AG09319 (cell line): Measurements from ENCODE around the gene MPZL3.

Source experiments
- DNase-seq: peaks from one replicate; pipeline ENCODE4 v3.0.0-alpha.2; 2010; ENCODE audit warnings: low read depth; ENCODE audit errors: extremely low read depth
- TF ChIP-seq, protein P1 (sequence below): IDR thresholded peaks from 2 replicates; pipeline ENCODE4 v1.5.1; 2011; ENCODE audit warnings: low read depth, mild to moderate bottlenecking, inconsistent platforms, low read length, moderate library complexity

Gene MPZL3, protein sequence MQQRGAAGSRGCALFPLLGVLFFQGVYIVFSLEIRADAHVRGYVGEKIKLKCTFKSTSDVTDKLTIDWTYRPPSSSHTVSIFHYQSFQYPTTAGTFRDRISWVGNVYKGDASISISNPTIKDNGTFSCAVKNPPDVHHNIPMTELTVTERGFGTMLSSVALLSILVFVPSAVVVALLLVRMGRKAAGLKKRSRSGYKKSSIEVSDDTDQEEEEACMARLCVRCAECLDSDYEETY

DNA sequence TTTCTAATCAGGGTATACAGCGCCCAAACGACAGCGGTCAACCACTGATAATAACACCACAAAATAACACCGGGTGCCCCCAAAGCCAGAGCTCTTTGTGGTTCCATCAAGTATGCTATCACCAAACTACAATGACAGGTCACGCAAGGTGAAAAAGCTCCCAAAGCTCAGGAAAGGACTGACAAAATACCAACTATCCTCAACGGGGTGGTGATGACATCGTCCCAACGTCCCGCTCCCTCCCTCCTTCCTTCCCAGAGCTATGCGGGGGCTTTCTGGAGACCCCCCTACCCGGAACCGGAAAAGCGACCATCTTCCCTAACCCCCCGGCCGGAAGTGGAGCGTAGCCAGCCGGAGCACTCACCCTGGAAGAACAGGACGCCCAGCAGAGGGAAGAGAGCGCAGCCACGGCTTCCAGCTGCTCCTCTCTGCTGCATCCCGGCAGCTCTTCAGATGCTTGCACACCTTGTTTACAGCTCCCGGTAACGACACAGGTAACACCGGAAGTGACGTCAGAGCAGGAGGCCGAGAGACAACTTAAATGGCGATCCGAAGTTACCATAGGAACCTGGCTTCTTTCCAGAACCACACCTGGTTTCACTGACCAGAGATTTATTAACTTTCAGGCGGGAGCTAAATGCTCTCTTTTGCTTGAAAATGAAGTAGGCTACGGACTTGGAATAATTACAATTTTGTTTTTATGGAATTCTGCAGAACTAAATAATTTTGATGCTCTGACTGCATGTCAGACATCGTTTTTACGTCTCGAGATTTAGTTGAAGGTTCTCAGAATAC lies at the start of gene MPZL3:
Gene MPZL3 (minus strand): TSS at position 508 of the 795 bp plus-strand sequence. CDS start 71 bp downstream, at position 437.
- TF ChIP-seq, protein P1, sequence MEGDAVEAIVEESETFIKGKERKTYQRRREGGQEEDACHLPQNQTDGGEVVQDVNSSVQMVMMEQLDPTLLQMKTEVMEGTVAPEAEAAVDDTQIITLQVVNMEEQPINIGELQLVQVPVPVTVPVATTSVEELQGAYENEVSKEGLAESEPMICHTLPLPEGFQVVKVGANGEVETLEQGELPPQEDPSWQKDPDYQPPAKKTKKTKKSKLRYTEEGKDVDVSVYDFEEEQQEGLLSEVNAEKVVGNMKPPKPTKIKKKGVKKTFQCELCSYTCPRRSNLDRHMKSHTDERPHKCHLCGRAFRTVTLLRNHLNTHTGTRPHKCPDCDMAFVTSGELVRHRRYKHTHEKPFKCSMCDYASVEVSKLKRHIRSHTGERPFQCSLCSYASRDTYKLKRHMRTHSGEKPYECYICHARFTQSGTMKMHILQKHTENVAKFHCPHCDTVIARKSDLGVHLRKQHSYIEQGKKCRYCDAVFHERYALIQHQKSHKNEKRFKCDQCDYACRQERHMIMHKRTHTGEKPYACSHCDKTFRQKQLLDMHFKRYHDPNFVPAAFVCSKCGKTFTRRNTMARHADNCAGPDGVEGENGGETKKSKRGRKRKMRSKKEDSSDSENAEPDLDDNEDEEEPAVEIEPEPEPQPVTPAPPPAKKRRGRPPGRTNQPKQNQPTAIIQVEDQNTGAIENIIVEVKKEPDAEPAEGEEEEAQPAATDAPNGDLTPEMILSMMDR: no peak
- DNase-seq: no peak

DNA sequence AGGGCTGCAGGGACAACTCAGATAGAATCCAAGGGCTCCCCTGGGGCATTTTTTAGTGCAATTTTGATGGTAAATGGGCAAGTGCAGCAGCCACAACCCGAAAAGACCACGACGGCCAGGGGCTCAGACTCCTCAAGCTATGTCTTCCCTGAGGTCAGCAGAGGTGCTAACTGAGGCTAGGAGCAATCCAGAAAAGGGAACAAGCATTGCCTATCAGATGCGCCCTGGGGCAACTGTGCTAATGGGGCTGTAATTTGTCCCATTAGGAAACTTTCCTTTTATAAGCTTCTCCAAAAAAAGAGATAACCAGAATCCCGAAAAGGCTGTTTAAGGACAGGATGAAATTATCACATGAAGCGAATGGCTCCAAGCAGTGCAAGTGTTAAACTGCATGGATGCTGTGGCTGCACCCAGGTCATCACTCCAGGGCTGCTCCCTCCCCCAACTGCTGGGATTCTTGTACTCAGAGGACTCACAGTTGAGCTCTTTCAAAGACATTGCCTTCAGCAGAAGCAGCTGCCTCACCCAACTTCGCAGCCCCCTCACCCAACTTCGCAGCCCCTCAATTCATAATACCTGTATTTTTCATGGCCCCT lies 49.5 kb upstream of the MPZL3 start:
- no peak for DNase-seq
- TF ChIP-seq, protein P1: no peak

DNA sequence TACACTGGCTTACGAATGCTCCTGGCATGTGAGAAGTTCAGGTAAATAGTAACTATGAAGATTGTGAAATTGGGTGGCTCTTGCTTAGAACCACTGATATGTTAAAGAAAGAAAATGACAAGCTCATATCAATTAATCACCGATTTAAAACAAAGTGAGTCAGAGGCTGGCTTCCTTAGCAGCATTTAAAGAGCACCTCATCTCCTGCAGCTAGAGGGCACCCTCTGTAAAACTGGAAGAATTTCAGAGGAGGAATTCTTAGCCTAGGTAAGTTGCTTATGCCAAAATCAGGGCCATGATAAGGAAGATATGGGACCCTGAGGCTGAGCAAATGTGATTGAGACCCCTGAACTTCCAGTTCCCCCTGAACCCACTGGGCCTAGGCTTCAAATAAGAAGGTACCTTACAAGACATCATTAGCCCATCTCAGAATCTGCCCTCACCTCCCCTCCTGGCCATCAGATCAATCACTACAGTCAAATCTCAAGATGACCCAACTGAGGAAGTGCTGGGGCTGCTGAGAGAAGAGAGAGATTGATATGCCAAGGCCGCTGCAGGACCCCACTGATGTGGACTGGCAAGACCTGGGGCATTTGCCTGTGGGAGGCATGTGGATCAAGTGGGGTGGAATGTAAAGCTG lies 43.8 kb upstream of the MPZL3 start:
- TF ChIP-seq, protein P1: peak; percentile 48
- no peak for DNase-seq

DNA sequence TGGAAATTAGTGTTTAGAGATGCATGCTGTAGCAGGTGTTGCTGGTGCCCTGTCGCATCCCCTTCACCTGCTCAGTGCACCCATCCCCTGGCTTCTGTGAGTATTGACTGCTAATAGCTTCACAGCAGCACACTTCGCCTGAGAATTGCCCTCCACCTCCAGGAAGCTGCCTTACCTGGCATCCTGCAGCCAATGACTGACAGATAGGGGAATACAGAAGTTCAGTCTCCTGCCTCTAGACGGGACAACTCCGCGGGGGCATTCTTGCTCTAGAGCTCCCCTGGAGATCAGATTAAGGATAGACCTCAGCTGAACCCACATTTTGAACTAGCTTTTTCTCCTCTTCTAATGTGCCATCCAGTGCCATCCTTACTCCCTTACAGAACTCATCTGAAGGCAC lies 43.0 kb upstream of the MPZL3 start:
- DNase-seq: no peak
- TF ChIP-seq, protein P1: no peak

DNA sequence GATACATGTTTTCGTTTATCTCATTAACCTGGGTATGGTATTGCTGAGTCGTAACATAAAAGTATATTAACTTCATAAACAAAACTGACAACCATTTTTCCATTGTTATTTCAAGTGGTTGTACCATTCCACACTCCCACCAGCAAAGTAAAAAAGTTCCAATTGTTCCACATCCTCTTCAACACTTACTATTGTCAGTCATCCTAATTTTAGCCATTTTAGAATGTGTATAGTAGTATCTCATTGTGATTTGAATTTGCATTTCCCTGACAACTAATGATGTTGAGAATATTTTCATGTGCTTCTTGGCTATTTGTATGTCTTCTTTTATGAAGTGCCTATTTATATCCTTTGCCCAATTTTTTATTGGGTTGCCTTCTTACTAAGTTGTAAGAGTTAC lies 41.9 kb upstream of the MPZL3 start:
- TF ChIP-seq, protein P1: no peak
- DNase-seq: no peak

DNA sequence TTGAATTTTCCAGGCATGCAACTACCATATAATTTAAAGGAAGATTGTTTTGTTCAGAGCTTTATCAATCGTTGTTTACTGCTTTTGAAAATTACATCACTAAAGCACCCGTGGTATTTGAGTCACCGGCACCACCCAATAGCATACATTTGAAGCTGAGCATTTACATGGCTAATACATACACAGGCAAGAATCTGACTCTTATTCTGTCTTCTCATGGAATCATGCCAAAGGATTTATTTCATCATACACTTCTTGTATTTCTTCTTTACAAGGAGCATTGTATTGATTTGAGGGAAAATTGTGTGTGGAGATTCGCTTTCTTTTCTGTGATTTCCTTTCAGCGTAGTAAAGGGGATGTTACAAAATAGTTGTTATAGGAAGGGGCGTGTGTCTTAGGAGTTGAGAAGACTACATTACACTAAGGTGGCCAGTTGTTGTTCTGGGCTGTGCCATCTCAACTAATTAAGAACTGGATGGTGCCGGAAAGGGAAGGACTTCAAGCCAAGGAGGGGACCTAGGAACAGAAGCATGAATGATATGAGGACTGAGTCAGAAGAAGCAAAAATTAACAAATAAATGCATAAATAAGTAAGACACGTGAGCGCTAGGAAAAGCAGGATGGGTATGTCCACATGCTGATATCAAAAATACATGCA lies 39.4 kb upstream of the MPZL3 start:
- DNase-seq: no peak
- TF ChIP-seq, protein P1: no peak
